GM21526 (cell line): ENCODE results near the gene CHFR.
"Not testable (repeated sequence)": the region's sequence is repeated elsewhere in the genome, so short reads cannot be mapped to it uniquely, and the experiment has no call there.

Source experiments
- ATAC-seq: cut with Tn5 transposase; IDR thresholded peaks from one replicate; pipeline ENCODE4 v1.9.1; 2021; ENCODE audit warnings: moderate library complexity; ENCODE audit not compliant: unreplicated experiment, low FRiP score

CHFR gene

DNA sequence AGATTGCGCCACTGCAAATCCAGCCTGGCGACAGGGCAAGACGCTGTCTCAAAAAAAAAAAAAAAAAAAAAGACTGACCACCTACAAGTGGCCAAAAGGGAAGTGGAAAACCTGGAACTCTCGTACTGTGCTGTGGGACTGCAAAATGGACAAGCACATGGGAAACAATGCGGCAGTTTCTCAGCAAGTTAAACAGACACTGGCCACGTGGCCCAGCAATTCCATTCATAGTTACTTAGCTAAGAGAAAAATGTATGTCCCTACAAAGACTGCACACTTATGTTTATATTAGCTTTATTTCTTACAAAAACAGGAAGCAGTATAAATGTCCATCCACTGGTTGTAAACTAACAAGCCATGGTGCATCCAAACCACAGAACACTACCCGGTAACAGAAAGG, 5.6 kb downstream of the CHFR start:
- ATAC-seq, result no peak

DNA sequence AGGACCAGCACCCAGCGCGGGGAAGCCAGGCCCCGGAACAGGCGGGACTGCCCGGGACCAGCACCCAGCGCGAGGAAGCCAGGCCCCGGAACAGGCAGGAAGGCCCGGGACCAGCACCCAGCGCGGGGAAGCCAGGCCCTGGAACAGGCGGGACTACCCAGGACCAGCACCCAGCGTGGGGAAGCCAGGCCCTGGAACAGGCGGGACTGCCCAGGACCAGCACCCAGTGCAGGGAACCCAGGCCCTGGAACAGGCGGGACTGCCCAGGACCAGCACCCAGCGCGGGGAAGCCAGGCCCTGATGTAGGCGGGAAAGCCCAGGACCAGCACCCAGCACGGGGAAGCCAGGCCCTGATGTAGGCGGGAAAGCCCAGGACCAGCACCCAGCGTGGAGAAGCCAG, 12.8 kb downstream of the CHFR start:
- not testable (repeated sequence) for ATAC-seq

DNA sequence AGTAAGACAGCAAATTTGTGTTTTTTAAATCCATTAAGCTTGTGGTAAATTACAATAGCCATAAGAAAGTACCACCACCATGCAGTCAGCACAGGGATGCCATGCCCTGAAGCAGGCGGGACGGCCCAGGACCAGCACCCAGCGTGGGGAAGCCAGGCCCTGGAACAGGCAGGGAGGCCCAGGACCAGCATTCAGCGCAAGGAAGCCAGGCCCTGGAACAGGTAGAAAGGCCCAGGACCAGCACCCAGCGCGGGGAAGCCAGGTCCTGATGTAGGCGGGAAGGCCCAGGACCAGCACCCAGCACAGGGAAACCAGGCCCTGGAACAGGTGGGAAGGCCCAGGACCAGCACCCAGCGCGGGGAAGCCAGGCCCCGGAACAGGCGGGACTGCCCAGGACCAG, 13.2 kb downstream of the CHFR start:
- ATAC-seq, result no peak

DNA sequence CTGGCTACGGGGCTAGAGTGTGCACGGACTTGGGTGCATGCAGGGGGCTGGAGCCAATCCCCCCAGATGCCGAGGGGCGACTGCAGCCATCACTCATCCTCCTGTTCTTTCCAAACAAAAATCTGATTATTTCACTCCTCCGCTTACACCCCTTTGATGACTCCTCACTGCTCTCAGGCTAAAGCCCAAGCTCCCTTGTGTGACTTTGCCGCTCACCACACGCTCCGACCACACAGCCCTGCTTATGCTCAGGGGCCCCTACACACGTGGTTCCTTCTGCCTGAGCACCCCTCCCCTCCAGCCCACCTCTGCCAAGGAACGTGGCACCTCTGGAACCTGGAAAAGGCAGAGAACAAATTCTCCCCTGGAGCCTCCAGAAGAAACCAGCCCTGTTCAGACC, 13.7 kb downstream of the CHFR start:
- no peak for ATAC-seq

DNA sequence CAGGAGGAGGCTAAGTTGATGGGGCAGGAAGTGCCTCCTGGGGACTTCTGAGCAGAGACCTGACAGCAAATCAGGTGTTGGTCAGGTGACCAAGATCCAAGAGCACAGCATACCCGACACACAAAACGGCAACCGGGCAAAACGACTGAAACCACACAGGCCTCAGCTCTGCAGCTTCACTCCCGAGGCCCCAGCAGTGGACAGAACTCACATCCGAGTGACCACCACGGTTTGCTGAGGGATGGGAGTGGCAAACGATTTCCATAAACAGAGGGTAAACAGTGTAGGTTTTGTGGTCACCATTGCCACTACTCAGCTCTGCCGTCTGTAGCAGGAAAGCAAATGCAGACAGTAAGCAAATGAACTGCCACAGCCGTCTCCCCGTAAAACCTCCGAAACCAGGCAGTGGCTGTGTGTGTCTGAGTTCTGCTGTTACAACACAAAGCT, 14.4 kb downstream of the CHFR start:
- ATAC-seq, result no peak

DNA sequence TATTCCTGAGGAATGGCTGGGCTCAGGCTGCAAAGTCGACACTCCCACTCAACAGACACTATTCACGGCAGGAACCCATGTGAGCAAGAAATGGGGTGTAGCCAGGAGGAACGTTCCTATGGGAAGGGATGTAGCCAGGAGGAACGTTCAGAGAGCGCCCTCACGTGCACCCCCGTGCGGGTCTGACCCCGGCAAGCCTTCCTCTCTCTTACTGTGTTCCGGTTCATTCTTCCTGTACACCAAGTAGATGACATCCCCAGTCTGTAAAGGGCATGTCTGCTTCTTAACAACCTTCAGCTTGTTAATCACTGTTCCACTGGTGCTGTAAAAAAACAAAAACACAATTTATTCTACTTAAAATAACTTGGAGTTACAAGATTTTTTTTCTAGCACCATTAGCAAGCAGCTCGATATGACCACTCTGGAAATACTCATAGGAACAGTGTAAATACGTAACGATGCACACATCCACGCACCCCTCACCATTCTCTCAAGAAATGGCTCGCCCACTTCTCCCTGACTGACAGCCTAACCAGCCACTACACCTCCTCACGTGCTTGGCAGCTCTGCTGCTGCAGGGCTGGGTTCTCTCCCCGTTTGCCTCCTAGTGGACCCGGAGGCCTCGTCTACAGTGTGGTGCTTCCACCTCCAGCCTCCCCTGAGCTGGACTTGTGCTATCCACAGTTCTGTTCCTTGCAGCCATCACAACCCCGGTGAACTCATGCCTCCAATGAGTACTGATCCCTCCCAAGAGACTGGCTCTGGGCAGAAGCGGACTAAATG, 15.1 kb downstream of the CHFR start:
- ATAC-seq, result no peak

DNA sequence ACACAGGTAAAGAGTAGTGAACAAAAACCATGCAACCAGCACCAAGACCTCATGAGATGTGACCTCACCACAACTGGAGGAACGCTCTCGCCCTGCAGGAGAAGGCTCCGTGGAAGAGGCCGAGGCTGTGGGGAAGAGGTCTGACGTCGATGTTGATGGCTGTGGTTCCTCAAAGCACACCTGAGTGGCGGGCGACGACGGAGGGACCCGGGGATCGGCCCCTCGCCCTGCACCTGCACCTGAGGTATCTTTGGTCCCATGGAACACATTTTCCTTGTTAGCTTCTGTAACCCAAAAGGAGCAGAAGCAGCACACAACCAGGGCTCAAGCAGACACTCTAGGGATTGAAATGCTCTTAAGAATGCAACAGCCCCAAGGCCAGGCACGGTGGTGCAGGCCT, 17.9 kb downstream of the CHFR start:
- ATAC-seq, result no peak

DNA sequence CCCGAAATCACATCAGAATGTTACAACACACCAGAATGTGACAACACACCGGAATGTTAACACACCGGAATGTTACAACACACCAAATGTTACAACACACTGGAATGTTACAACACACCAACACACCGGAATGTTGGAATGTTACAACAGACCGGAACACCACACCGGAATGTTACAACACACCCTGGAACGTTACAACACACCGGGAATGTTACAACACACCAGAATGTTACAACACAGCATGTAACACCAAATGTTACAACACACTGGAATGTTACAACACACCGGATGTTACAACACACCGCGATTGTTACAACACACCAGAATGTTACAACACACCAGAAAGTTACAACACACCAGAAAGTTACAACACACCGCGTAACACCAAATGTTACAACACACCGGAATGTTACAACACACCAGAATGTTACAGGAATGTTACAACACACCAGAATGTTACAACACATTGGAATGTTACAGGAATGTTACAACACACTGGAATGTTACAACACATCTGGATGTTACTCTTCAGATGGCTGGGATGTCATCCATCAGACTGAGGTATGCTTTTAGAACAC, 21.1 kb downstream of the CHFR start:
- no peak for ATAC-seq

DNA sequence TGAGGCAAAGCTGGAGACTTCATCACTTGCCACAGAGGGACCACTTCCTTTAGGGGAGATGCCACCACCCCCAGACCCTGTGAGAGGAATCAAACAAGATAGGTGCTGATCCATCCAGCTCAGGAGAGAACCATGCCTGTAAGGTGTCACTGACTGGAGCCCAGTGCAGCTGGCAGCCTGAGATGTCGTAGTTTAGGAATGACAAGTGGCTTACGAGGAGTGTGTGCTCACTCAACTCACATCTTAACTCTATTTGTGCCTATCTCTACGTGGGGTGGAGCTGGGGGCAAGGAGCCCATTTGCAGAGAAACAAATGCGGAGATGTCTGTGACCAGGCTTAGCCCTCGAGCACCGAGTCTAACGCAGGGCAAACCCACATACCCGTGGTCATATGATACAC, 25.8 kb downstream of the CHFR start:
- ATAC-seq, result no peak

DNA sequence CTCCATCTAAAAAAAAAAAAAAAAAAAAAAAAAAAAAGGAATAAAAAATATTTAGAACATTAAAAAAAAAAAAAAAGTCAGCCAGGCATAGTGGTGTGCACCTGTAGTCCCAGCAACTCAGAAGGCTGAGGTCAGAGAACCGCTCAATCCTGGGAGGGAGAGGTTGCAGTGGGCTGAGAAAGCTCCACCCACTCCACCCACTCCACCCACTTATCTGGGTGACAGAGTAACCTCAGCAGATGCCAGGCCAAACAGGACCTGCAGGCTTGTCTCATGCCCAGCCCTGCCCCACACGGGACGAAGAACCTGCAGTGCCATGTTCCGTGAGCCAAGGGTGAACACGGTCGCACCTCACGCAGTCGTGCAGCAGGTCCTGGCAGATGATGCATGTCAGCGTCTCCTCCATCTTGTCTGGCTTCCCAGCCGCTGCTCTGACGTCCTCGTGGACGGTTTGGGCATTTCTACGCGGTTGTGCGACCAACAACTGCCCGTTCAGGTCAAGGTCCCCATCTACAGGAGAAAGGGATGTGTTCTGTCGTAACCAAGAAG, 28.6 kb downstream of the CHFR start:
- ATAC-seq, result no peak

DNA sequence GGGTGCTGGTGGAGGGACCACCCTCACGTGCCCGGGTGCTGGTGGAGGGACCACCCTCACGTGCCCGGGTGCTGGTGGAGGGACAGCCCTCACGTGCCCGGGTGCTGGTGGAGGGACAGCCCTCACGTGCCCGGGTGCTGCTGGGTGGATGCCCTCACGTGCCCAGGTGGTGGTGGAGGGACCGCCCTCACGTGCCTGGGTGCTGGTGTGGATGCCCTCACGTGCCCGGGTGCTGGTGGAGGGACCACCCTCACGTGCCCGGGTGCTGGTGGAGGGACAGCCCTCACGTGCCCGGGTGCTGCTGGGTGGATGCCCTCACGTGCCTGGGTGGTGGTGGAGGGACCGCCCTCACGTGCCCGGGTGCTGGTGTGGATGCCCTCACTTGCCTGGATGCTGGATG, 30.4 kb downstream of the CHFR start:
- not testable (repeated sequence) for ATAC-seq

DNA sequence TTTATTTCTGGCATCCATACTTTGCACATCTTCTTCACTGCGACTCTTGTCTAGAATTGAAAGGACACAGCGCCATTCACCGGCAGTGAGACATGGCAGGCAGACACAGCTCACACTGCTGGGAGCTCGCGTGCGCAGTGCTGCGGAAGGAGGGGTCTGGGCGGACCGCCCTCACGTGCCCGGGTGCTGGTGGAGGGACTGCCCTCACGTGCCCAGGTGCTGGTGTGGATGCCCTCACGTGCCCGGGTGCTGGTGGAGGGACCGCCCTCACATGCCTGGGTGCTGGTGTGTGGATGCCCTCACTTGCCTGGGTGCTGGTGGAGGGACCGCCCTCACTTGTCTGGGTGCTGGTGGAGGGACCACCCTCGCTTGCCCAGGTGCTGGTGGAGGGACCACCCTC, 30.8 kb downstream of the CHFR start:
- ATAC-seq, result no peak

DNA sequence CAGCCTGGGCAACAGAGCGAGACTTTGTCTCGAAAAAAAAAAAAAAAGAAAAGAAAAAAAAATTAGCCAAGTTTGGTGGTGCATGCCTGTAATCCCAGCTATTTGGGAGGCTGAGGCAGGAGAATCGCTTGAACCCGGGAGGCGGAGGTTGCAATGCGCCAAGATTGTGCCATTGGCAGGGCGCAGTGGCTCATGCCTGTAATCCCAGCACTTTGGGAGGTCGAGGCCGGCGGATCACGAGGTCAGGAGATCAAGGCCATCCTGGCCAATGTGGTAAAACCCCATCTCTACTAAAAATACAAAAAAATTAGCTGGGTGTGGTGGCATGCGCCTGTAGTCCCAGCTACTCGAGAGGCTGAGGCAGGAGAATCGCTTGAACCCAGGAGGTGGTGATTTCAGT, 32.2 kb downstream of the CHFR start:
- ATAC-seq, result not testable (repeated sequence)

DNA sequence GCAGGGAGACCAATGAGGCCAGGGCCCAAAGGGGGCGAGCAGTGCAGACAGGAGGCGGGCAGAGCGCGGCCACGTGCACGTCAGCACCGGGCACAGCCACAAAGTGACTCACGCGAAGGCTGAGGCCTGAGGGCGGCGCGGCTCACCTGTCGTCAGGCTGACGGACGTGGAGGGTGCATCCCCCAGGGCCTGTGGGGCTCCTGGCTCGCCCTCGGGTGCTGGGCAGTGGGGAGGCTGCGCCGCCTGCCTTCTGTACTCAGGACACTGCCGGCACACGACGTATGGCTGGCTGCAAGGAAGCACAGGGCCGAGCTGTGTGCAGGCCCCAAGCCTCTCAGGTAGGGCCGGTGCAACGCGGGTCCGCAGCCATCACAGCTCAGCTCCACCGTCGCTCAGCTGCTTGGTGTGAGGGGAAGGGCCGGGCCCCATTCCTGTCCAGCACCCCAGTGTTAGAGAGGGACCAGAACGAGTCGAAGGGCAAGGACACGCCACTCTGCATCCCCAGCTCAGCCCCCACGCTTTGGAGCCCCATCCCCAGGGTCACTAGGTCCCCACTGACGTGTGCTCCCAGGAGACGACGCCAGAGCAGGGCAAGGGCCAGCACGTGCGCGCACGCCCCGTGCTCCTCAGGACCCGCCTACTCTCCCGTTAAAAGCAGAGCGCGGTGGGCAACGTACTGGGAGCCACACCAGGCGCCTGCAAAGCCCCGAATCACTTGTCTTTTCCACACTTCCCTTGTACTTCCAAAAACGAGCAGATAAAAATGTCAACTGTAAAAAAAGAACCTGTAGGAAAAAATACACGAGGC, 33.9 kb downstream of the CHFR start:
- ATAC-seq, result no peak

DNA sequence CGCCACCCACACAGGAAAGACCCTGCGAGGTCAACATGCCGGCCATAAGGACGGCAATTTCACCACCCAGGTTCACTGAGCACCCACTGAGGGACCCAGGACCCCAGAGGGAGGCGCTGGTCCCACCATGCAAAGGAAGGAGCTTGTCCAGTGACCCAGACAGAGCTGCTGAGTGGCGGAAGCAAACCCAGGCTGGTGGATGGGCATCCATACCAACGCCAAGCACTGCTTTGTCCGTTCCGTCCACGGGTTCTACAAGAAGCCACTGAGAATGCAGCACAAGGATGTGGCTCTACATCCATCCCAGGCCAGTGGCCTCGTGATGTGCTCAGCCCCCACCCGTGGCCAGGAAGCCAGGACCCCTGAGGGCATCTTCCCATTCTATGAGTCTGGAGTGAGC, 34.9 kb downstream of the CHFR start:
- ATAC-seq, result no peak

DNA sequence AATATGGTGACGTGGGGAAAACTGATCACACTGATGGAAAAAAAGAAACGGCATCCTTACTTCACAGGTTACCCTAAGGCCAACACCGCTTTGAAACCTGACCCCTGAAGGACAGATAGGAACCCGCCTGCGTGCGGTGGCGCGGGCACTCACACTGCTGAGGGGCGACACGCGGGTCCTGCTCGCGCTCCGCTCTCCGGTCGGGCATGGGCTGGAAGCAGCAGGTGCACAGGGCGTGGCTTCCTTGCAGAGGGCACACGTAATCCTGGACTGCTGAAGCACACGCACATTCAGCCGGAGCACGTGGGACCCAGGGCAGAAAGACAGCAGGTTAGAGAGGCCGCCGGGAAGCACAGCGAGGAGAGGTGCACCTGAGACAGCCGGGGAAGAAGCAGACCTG, 35.9 kb downstream of the CHFR start:
- no peak for ATAC-seq

DNA sequence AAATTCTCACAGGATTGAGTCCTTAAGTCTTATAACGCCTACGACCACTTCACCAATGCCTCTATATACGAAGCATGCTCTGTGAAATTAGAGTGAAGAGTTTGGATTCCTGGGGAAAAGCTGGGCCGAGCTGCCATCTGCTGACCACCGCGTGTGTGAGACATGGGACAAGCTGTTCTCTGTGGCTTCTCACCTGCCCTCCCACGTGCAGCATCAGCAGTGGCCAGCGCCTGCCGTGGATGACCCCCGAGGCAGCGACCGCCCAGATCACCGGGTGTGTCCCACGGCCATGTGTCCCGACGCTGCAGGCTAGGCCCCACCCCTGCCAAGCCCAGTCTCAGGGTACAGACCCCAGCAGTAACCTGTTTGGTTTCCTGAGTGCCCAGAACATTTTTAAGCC, 37.1 kb downstream of the CHFR start:
- ATAC-seq, result no peak

DNA sequence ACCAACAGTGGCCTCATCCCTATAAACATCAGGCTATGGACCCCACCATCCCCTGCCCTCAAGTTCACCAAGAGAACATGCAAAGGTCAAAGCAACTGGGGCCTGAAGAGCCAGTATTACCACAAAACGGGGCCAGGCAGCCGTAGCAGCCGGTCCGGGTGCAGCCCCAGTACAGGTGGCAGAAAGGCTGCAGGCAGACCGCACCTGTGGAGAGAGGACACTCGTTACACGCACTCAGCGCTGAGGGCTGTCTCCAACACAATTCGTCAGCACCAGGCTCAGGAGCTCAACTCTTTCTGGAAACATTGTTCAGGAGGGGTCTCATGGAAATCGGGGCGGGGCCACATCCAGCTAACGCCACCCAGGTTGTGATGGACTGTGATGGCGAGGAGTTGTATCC, 38.9 kb downstream of the CHFR start:
- no peak for ATAC-seq

DNA sequence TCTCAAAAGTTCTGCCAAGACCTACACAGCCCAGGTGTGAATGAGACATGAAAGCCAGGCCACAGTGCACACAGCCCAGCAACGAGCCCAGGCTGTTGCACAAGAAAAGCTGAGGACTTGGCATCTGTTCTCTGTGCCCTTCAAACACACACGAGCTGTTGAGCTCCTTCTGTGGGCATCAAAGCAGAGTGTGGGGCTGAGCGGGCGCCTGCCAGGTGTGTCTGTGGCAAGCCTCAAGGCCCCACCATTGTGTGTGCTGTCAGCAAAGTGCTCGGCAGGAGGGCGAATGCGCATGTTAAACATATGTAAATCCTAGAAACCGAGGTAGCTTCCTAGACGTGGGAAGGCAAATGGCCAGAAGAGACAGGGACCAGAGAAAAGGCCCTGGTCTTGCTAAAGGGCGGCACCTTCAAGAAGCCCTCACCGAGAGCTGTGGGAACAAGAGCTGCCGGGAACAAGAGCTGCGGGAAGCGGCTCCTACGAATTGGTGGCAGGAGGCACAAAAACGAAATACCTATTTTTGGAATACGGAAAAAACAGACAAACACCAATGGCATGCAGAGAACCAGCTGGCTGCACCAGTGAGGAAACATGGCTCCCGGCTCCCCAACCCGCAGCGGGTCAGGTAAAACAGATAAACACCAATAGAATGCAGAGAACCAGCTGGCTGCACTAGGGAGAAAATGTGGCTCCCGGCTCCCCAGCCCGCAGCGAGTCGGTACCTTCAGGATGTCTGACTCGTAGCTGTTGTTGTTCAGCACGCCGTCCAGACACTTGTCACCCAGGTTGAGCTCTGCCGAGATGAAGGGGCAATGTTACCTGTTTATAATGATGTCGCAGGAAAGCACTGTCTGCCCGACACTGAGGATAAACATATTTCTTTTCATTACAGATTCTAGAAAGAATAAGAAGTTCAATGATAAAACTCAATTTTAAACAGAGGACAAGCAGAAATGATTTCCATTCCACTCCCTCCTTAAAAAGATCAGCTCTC, 39.7 kb downstream of the CHFR start:
- ATAC-seq, result no peak

DNA sequence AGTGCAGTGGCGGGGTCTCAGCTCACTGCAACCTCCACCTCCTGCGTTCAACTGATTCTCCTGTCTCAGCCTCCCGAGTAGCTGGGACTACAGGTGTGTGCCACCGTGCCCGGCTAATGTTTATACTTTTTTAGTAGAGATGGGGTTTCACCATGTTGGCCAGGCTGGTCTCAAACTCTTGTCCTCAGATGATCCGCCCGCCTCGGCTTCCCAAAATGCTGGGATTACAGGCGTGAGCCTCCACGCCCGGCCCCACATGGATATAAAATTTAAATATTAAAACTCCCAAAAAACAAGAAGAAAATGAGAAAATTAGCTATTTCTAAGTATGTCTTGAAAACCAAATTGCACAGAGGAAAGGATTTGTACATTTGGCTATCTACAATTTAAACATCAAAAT, 42.7 kb downstream of the CHFR start:
- ATAC-seq, result not testable (repeated sequence)
